Rectal smooth muscle tissue (tissue), 1 donor: ENCODE measurements around the gene NUBP1.
"Not testable (repeated sequence)": the region's sequence is repeated elsewhere in the genome, so short reads cannot be mapped to it uniquely, and the experiment has no call there.

Experiments used
- H3K27ac ChIP-seq: one replicate; pipeline ENCODE4 v1.7.0; 2013; ENCODE audit warnings: low read depth, low read length, inconsistent platforms
- H3K27me3 ChIP-seq: one replicate; pipeline ENCODE4 v1.7.0; 2013; ENCODE audit warnings: low read length; ENCODE audit not compliant: control insufficient read depth, insufficient read depth
- H3K36me3 ChIP-seq: one replicate; pipeline ENCODE4 v1.7.0; 2013; ENCODE audit warnings: low read length; ENCODE audit not compliant: control insufficient read depth, insufficient read depth
- H3K4me1 ChIP-seq: one replicate; pipeline ENCODE4 v1.7.0; 2013; ENCODE audit warnings: low read length; ENCODE audit not compliant: control insufficient read depth, insufficient read depth
- H3K4me3 ChIP-seq: one replicate; pipeline ENCODE4 v1.7.0; 2013; ENCODE audit warnings: low read length
- H3K9ac ChIP-seq: one replicate; pipeline ENCODE4 v1.7.0; 2013; ENCODE audit warnings: low read length

The NUBP1 gene

GRCh38 chr16:10756574-10756973, 12.9 kb downstream of the NUBP1 start:
- no peak overlapping the region for H3K9ac ChIP-seq
- no peaks in the 10 kb centered on the region for H3K27me3 ChIP-seq
- H3K4me3 ChIP-seq = no peak overlapping the region
- no peak overlapping the region for H3K27ac ChIP-seq
- H3K36me3 ChIP-seq = peaks cover 27% of the 10 kb centered on the region
- H3K4me1 ChIP-seq = no peaks in the 10 kb centered on the region

- peaks cover 35% of the 10 kb centered on the region for H3K36me3 ChIP-seq
- no peaks in the 10 kb centered on the region for H3K4me1 ChIP-seq
- H3K27ac ChIP-seq = no peak overlapping the region
- no peaks in the 10 kb centered on the region for H3K27me3 ChIP-seq
- no peak overlapping the region for H3K4me3 ChIP-seq
- no peak overlapping the region for H3K9ac ChIP-seq
Observed at GRCh38 chr16:10760858-10761257, 17.2 kb downstream of the NUBP1 start.

- no peaks in the 10 kb centered on the region for H3K4me1 ChIP-seq
- no peak overlapping the region for H3K4me3 ChIP-seq
- peaks cover 35% of the 10 kb centered on the region for H3K36me3 ChIP-seq
- H3K9ac ChIP-seq = no peak overlapping the region
- no peak overlapping the region for H3K27ac ChIP-seq
- no peaks in the 10 kb centered on the region for H3K27me3 ChIP-seq
Observed at GRCh38 chr16:10761373-10761772, 17.7 kb downstream of the NUBP1 start.

- Histone ChIP-seq H3K9ac (no peak overlapping the region), H3K4me3 (no peak overlapping the region), H3K4me1 (no peaks in the 10 kb centered on the region), H3K27ac (no peak overlapping the region), H3K27me3 (no peaks in the 10 kb centered on the region), H3K36me3 (peaks cover 32% of the 10 kb centered on the region)
Observed at GRCh38 chr16:10762336-10763016, 18.8 kb downstream of the NUBP1 start.

GRCh38 chr16:10763456-10763855, 19.8 kb downstream of the NUBP1 start:
- Histone ChIP-seq H3K4me1 (no peaks in the 10 kb centered on the region), H3K27ac (no peak overlapping the region), H3K36me3 (peaks cover 29% of the 10 kb centered on the region), H3K4me3 (no peak overlapping the region), H3K27me3 (no peaks in the 10 kb centered on the region), H3K9ac (no peak overlapping the region)

GRCh38 chr16:10765772-10766171, 22.1 kb downstream of the NUBP1 start:
- no peak overlapping the region for H3K27ac ChIP-seq
- no peaks in the 10 kb centered on the region for H3K27me3 ChIP-seq
- H3K4me3 ChIP-seq = no peak overlapping the region
- no peak overlapping the region for H3K9ac ChIP-seq
- no peaks in the 10 kb centered on the region for H3K4me1 ChIP-seq
- peaks cover 16% of the 10 kb centered on the region for H3K36me3 ChIP-seq

GRCh38 chr16:10767127-10767526, 23.5 kb downstream of the NUBP1 start:
- Histone ChIP-seq H3K27ac (no peak overlapping the region), H3K36me3 (peaks cover 16% of the 10 kb centered on the region), H3K4me1 (no peaks in the 10 kb centered on the region), H3K9ac (no peak overlapping the region), H3K27me3 (no peaks in the 10 kb centered on the region), H3K4me3 (no peak overlapping the region)

- Histone ChIP-seq H3K36me3 (peaks cover 2% of the 10 kb centered on the region), H3K27ac (no peak overlapping the region), H3K9ac (no peak overlapping the region), H3K4me3 (no peak overlapping the region), H3K4me1 (no peaks in the 10 kb centered on the region), H3K27me3 (no peaks in the 10 kb centered on the region)
Observed at GRCh38 chr16:10769381-10769780, 25.7 kb downstream of the NUBP1 start.

GRCh38 chr16:10770907-10771306, 27.3 kb downstream of the NUBP1 start:
- no peaks in the 10 kb centered on the region for H3K4me1 ChIP-seq
- H3K4me3 ChIP-seq = no peak overlapping the region
- H3K9ac ChIP-seq = no peak overlapping the region
- no peak overlapping the region for H3K27ac ChIP-seq
- H3K27me3 ChIP-seq = no peaks in the 10 kb centered on the region
- peaks cover 2% of the 10 kb centered on the region for H3K36me3 ChIP-seq

- Histone ChIP-seq H3K9ac (no peak overlapping the region), H3K27me3 (no peaks in the 10 kb centered on the region), H3K4me1 (no peaks in the 10 kb centered on the region), H3K27ac (no peak overlapping the region), H3K4me3 (no peak overlapping the region), H3K36me3 (no peaks in the 10 kb centered on the region)
Observed at GRCh38 chr16:10776280-10776679, 32.6 kb downstream of the NUBP1 start.

- not testable (repeated sequence) for H3K27ac ChIP-seq, H3K27me3 ChIP-seq, H3K36me3 ChIP-seq, H3K9ac ChIP-seq, H3K4me1 ChIP-seq, H3K4me3 ChIP-seq
Observed at GRCh38 chr16:10776923-10777322, 33.3 kb downstream of the NUBP1 start.

GRCh38 chr16:10777356-10777755, 33.7 kb downstream of the NUBP1 start:
- Histone ChIP-seq H3K27ac (no peak overlapping the region), H3K9ac (no peak overlapping the region), H3K4me1 (no peaks in the 10 kb centered on the region), H3K27me3 (no peaks in the 10 kb centered on the region), H3K4me3 (no peak overlapping the region), H3K36me3 (no peaks in the 10 kb centered on the region)

- not testable (repeated sequence) for H3K36me3 ChIP-seq, H3K27ac ChIP-seq, H3K4me3 ChIP-seq, H3K27me3 ChIP-seq, H3K4me1 ChIP-seq, H3K9ac ChIP-seq
Observed at GRCh38 chr16:10779908-10780307, 36.3 kb downstream of the NUBP1 start.
